ENCODE results near the gene MRPL36.

MRPL36 gene

GRCh38 chr5:1796371-1797102, 3.1 kb downstream of the MRPL36 start:
- H3K4me3 ChIP-seq (ENCODE audit: low read depth, low read length): no peak overlapping the region
- in situ Hi-C loops (cut with HindIII; ENCODE audit: low sequenced_read_pairs): no loop called here
- DNase-seq (ENCODE audit: low read depth): no peak
- no peak for TF ChIP-seq CTCF (IDR thresholded peaks at IDR 0.05; ENCODE audit: low read depth, low read length, missing control alignments)

GRCh38 chr5:1795931-1796330, 3.7 kb downstream of the MRPL36 start:
- no peak for DNase-seq (ENCODE audit: low read depth)
- in situ Hi-C loops (cut with HindIII; ENCODE audit: low sequenced_read_pairs): no loop called here
- H3K4me3 ChIP-seq (ENCODE audit: low read depth, low read length): no peak overlapping the region
- TF ChIP-seq CTCF (IDR thresholded peaks at IDR 0.05; ENCODE audit: low read depth, low read length, missing control alignments): no peak

GRCh38 chr5:1795506-1795905, 4.1 kb downstream of the MRPL36 start:
- H3K4me3 ChIP-seq (ENCODE audit: low read depth, low read length): no peak overlapping the region
- no peak for DNase-seq (ENCODE audit: low read depth)
- in situ Hi-C loops (cut with HindIII; ENCODE audit: low sequenced_read_pairs): no loop called here
- no peak for TF ChIP-seq CTCF (IDR thresholded peaks at IDR 0.05; ENCODE audit: low read depth, low read length, missing control alignments)

GRCh38 chr5:1794901-1795290, 4.7 kb downstream of the MRPL36 start:
- DNase-seq (ENCODE audit: low read depth): no peak
- H3K4me3 ChIP-seq (ENCODE audit: low read depth, low read length): no peak overlapping the region
- in situ Hi-C loops (cut with HindIII; ENCODE audit: low sequenced_read_pairs): no loop called here
- no peak for TF ChIP-seq CTCF (IDR thresholded peaks at IDR 0.05; ENCODE audit: low read depth, low read length, missing control alignments)

- H3K4me3 ChIP-seq (ENCODE audit: low read depth, low read length): no peak overlapping the region
- DNase-seq (ENCODE audit: low read depth): peak; percentile 66
- in situ Hi-C loops (cut with HindIII; ENCODE audit: low sequenced_read_pairs): no loop called here
- no peak for TF ChIP-seq CTCF (IDR thresholded peaks at IDR 0.05; ENCODE audit: low read depth, low read length, missing control alignments)
Measured at GRCh38 chr5:1793966-1794900, 5.4 kb downstream of the MRPL36 start.

GRCh38 chr5:1793301-1793740, 6.3 kb downstream of the MRPL36 start:
- TF ChIP-seq CTCF (IDR thresholded peaks at IDR 0.05; ENCODE audit: low read depth, low read length, missing control alignments): no peak
- in situ Hi-C loops (cut with HindIII; ENCODE audit: low sequenced_read_pairs): no loop called here
- H3K4me3 ChIP-seq (ENCODE audit: low read depth, low read length): no peak overlapping the region
- no peak for DNase-seq (ENCODE audit: low read depth)
